Neural progenitor cell (in vitro differentiated cells): ENCODE results near the gene CRACDL. TPM values are rescaled to one million over a fixed set of nuclear protein-coding genes. Genes with fewer than 3 reads are reported as not detected.

ENCODE experiments used
- DNase-seq: peaks from one replicate; pipeline ENCODE4 v3.0.0-alpha.2; 2016; ENCODE audit warnings: low spot score
- H2AFZ ChIP-seq: fragments of 200-600 bp; sonication (generic); replicated peaks from 2 replicates; pipeline ENCODE4 v1.6.1; 2016; ENCODE audit warnings: antibody characterized with exemption
- H3F3A ChIP-seq: fragments of 200-600 bp; sonication (generic); 2 replicates; pipeline ENCODE4 v1.6.1; 2016; ENCODE audit warnings: antibody characterized with exemption, low read depth
- H3K27ac ChIP-seq: fragments of 200-600 bp; sonication (generic); 2 replicates; pipeline ENCODE4 v1.5.1; 2016; ENCODE audit warnings: mild to moderate bottlenecking
- H3K27me3 ChIP-seq: fragments of 200-600 bp; sonication (generic); 2 replicates; pipeline ENCODE4 v1.6.1; 2016; ENCODE audit warnings: mild to moderate bottlenecking, moderate library complexity
- H3K36me3 ChIP-seq: fragments of 200-600 bp; sonication (generic); 2 replicates; pipeline ENCODE4 v1.5.1; 2016
- H3K4me1 ChIP-seq: fragments of 200-600 bp; sonication (generic); 2 replicates; pipeline ENCODE4 v1.6.1; 2016; ENCODE audit warnings: mixed run types
- H3K4me2 ChIP-seq: fragments of 200-600 bp; sonication (generic); 2 replicates; pipeline ENCODE4 v1.6.1; 2016
- H3K4me3 ChIP-seq: fragments of 200-600 bp; sonication (generic); 2 replicates; pipeline ENCODE4 v1.5.1; 2016
- H3K79me2 ChIP-seq: fragments of 200-600 bp; sonication (generic); 2 replicates; pipeline ENCODE4 v1.6.1; 2016; ENCODE audit warnings: low read depth
- H3K9ac ChIP-seq: fragments of 200-600 bp; sonication (generic); 2 replicates; pipeline ENCODE4 v1.6.1; 2016
- H3K9me3 ChIP-seq: fragments of 200-600 bp; sonication (generic); 2 replicates; pipeline ENCODE4 v1.5.1; 2016; ENCODE audit warnings: low read depth
- H4K20me1 ChIP-seq: fragments of 200-600 bp; sonication (generic); 2 replicates; pipeline ENCODE4 v1.6.1; 2016; ENCODE audit warnings: low read depth
- H3K27ac Mint-ChIP-seq: 3 replicates; pipeline ENCODE4 v1.8.0; 2021; ENCODE audit warnings: mixed read lengths
- H3K27me3 Mint-ChIP-seq: 2 replicates; pipeline ENCODE4 v1.8.0; 2022; ENCODE audit warnings: low read depth, mild to moderate bottlenecking, inconsistent platforms, moderate library complexity, mixed read lengths; ENCODE audit not compliant: insufficient read depth
- H3K36me3 Mint-ChIP-seq: 3 replicates; pipeline ENCODE4 v1.8.0; 2021; ENCODE audit warnings: mixed read lengths
- H3K4me1 Mint-ChIP-seq: 3 replicates; pipeline ENCODE4 v1.8.0; 2021; ENCODE audit warnings: mixed read lengths
- H3K4me3 Mint-ChIP-seq: 3 replicates; pipeline ENCODE4 v1.8.0; 2021; ENCODE audit warnings: mild to moderate bottlenecking, moderate library complexity, mixed read lengths
- H3K9me3 Mint-ChIP-seq: 3 replicates; pipeline ENCODE4 v1.8.0; 2020; ENCODE audit warnings: mixed read lengths
- EZH2 ChIP-seq: fragments of 200-600 bp; sonication (generic); IDR thresholded peaks from 2 replicates; pipeline ENCODE4 v1.6.1; 2017; ENCODE audit warnings: antibody characterized with exemption, mild to moderate bottlenecking, moderate library complexity
- EZH2phosphoT487 ChIP-seq: fragments of 200-600 bp; sonication (generic); IDR thresholded peaks from 2 replicates; pipeline ENCODE4 v1.6.1; 2017; ENCODE audit warnings: antibody characterized with exemption
- total RNA-seq: library from RNA; depleted of rRNA; stranded (reverse); fragments of >200 nt; gene quantifications from 2 replicates; pipeline ENCODE4 v1.2.3, GENCODE V29; 2015; ENCODE audit warnings: low replicate concordance
- TF ChIP-seq, protein P1 (sequence below): fragments of 200-600 bp; sonication (generic); IDR thresholded peaks from 2 replicates; pipeline ENCODE4 v1.5.1; 2017; ENCODE audit warnings: antibody characterized with exemption, mild to moderate bottlenecking

Gene CRACDL
- total RNA-seq, 1 donor from 2014 or later = 0.07 TPM

DNA sequence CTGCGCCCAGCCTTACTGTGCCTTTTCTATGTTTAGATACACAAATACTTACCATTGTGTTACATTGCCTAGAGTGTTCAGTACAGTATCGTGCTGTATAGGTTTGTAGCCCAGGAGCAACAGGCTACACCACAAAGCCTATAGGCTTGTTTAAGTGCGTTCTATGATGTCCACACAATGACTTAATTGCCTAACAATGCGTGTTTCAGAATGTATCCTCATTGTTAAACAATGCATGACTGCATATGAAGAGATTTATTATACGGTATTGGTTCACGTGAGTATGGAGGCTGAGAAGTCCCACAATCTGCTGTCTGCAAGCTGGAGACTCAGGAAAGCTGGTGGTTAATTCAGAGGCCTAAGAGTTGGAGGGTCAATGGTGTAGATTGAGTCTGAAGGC is 158.9 kb downstream of the CRACDL start:
- H3K4me3 ChIP-seq = no peak overlapping the region
- peaks cover 4% of the 10 kb centered on the region for H3K27me3 Mint-ChIP-seq
- H3K4me2 ChIP-seq = no peak overlapping the region
- H3K9me3 Mint-ChIP-seq = peaks cover 14% of the 10 kb centered on the region
- H4K20me1 ChIP-seq = no peaks in the 10 kb centered on the region
- H3K4me1 ChIP-seq = no peaks in the 10 kb centered on the region
- H3K36me3 ChIP-seq = no peaks in the 10 kb centered on the region
- no peaks in the 10 kb centered on the region for H3F3A ChIP-seq
- no peaks in the 10 kb centered on the region for H3K36me3 Mint-ChIP-seq
- no peak overlapping the region for H3K4me3 Mint-ChIP-seq
- H3K27ac ChIP-seq = no peak overlapping the region
- no peak overlapping the region for H3K27ac Mint-ChIP-seq
- H2AFZ ChIP-seq = no peak overlapping the region
- DNase-seq = no peak
- H3K9me3 ChIP-seq = peaks cover 10% of the 10 kb centered on the region
- H3K4me1 Mint-ChIP-seq = peaks cover 2% of the 10 kb centered on the region
- TF ChIP-seq EZH2 (no peak), EZH2phosphoT487 (no peak)
- TF ChIP-seq, protein P1, sequence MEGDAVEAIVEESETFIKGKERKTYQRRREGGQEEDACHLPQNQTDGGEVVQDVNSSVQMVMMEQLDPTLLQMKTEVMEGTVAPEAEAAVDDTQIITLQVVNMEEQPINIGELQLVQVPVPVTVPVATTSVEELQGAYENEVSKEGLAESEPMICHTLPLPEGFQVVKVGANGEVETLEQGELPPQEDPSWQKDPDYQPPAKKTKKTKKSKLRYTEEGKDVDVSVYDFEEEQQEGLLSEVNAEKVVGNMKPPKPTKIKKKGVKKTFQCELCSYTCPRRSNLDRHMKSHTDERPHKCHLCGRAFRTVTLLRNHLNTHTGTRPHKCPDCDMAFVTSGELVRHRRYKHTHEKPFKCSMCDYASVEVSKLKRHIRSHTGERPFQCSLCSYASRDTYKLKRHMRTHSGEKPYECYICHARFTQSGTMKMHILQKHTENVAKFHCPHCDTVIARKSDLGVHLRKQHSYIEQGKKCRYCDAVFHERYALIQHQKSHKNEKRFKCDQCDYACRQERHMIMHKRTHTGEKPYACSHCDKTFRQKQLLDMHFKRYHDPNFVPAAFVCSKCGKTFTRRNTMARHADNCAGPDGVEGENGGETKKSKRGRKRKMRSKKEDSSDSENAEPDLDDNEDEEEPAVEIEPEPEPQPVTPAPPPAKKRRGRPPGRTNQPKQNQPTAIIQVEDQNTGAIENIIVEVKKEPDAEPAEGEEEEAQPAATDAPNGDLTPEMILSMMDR = no peak
- H3K79me2 ChIP-seq = no peaks in the 10 kb centered on the region
- no peak overlapping the region for H3K9ac ChIP-seq
- H3K27me3 ChIP-seq = no peaks in the 10 kb centered on the region

DNA sequence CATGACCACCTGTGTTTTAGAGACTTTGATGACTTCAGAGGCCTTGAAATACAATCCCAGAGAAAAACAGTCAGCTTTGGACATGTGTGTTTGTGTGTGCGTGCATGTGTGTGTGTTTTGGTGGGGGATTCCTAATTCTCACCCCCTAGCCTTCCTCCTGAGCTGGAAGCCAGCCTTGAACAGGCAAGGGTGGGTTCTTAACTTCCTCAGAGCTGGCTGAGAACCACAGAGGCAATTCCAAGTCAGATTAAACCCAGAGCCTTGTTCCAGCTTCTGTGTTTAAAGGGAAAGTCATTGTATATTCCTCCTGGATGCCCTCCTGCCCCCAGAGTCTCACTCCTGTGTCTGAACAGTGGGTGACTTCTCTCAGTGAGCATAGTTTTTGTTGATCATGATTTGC is 159.9 kb downstream of the CRACDL start:
- Histone ChIP-seq H3K27me3 (no peaks in the 10 kb centered on the region), H2AFZ (no peak overlapping the region), H4K20me1 (no peaks in the 10 kb centered on the region), H3F3A (no peaks in the 10 kb centered on the region), H3K36me3 (no peaks in the 10 kb centered on the region), H3K9me3 (peaks cover under 1% of the 10 kb centered on the region), H3K9ac (no peak overlapping the region), H3K4me3 (no peak overlapping the region), H3K4me1 (no peaks in the 10 kb centered on the region), H3K27ac (no peak overlapping the region), H3K4me2 (no peak overlapping the region), H3K79me2 (no peaks in the 10 kb centered on the region)
- Mint-ChIP-seq H3K36me3 (no peaks in the 10 kb centered on the region), H3K9me3 (peaks cover 8% of the 10 kb centered on the region), H3K4me3 (no peak overlapping the region), H3K27ac (no peak overlapping the region), H3K27me3 (peaks cover 4% of the 10 kb centered on the region), H3K4me1 (peaks cover 8% of the 10 kb centered on the region)
- DNase-seq = no peak
- no peak for TF ChIP-seq EZH2phosphoT487

DNA sequence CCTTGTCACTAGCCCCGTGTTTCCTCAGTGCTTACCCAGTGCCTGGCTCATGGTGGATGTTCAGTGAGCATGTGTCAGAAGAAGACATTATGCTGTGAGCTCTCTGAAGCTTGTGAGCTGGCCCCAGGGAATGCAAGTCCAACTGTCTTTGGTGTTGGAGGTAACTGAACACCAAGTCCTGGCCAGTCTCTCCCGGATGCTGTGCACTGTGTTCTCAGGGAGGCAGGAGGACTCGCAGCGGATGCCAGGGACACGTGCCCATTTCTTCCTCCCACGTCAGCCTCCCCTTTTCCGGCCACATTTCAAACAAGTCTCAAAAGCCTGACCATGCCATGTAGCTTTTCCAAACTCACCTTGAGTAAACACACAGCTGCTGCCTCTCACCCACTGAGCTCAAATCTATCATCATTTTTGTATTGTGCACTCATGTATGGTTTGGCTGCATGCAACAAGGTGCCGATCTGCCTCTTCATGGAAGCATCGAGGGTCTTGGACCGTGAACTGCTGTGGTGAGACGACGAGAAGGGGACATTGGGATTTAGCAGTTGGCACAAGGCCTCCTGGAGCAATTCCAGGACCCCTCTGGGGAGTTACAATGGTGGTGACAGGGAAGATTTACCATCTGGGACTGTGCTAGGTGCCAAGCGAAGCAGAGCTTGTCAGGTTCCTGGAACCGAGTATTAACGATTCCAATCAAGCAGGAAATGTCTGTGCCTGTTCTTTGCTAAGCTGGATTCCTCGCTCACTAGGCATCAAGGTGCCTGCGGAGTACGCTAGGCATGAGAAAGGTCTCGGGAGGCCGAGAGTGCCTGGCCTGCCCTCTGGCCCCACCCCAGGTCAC is 160.7 kb downstream of the CRACDL start:
- H3K9ac ChIP-seq = no peak overlapping the region
- no peaks in the 10 kb centered on the region for H3F3A ChIP-seq
- H3K27ac Mint-ChIP-seq = peak overlapping the region; percentile 3
- H3K27ac ChIP-seq = no peak overlapping the region
- H3K27me3 ChIP-seq = no peaks in the 10 kb centered on the region
- no peak overlapping the region for H3K4me2 ChIP-seq
- TF ChIP-seq EZH2 (no peak), EZH2phosphoT487 (no peak)
- TF ChIP-seq, protein P1 = no peak
- no peak overlapping the region for H2AFZ ChIP-seq
- no peaks in the 10 kb centered on the region for H3K36me3 Mint-ChIP-seq
- no peaks in the 10 kb centered on the region for H3K79me2 ChIP-seq
- H3K4me1 Mint-ChIP-seq = peaks cover 12% of the 10 kb centered on the region
- H3K27me3 Mint-ChIP-seq = peaks cover 4% of the 10 kb centered on the region
- no peak overlapping the region for H3K4me3 ChIP-seq
- H3K9me3 ChIP-seq = no peaks in the 10 kb centered on the region
- no peaks in the 10 kb centered on the region for H4K20me1 ChIP-seq
- H3K9me3 Mint-ChIP-seq = peaks cover 7% of the 10 kb centered on the region
- H3K4me3 Mint-ChIP-seq = no peak overlapping the region
- no peaks in the 10 kb centered on the region for H3K4me1 ChIP-seq
- no peaks in the 10 kb centered on the region for H3K36me3 ChIP-seq
- no peak for DNase-seq

DNA sequence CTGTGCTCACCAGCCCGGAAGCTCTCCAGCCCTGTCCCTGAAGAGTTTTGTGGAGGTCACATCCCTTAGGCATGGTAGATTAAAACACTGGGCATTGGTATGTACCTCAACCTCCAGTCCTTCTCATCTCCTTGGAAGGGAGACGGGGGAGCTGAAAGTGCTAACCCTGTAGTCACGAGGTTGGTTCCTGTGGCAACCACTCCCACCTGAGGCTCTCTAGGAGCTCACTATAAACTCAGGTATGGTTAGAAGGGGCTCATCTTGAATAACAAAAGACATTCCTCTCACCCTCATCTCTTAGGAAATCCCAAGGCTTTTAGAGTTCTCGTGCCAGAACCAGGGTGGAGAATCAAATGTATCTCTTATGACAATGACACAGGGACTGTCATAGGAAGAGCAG is 162.1 kb downstream of the CRACDL start:
- H3K4me3 ChIP-seq = no peak overlapping the region
- H2AFZ ChIP-seq = no peak overlapping the region
- no peaks in the 10 kb centered on the region for H3K36me3 ChIP-seq
- no peaks in the 10 kb centered on the region for H3F3A ChIP-seq
- H3K4me2 ChIP-seq = no peak overlapping the region
- no peaks in the 10 kb centered on the region for H3K27me3 ChIP-seq
- TF ChIP-seq EZH2phosphoT487 (no peak), EZH2 (no peak)
- TF ChIP-seq, protein P1 = no peak
- Mint-ChIP-seq H3K36me3 (no peaks in the 10 kb centered on the region), H3K4me1 (peaks cover 15% of the 10 kb centered on the region), H3K27ac (no peak overlapping the region), H3K9me3 (peaks cover 3% of the 10 kb centered on the region), H3K27me3 (peaks cover 3% of the 10 kb centered on the region), H3K4me3 (no peak overlapping the region)
- no peak overlapping the region for H3K27ac ChIP-seq
- H3K4me1 ChIP-seq = no peaks in the 10 kb centered on the region
- H4K20me1 ChIP-seq = no peaks in the 10 kb centered on the region
- no peaks in the 10 kb centered on the region for H3K9me3 ChIP-seq
- H3K79me2 ChIP-seq = no peaks in the 10 kb centered on the region
- H3K9ac ChIP-seq = no peak overlapping the region
- no peak for DNase-seq
